Keratinocyte (primary cell): ENCODE results near the gene ULK2.
A peak's percentile ranks its signal among the peaks of the same experiment; 100 is the strongest.

Experiments used
- CTCF ChIP-seq, 3 experiments: IDR thresholded peaks in 1 of 3; conservative IDR thresholded peaks in 1 of 3; optimal IDR thresholded peaks in 1 of 3; 2 replicates in 2 of 3; 3 replicates in 1 of 3; pipeline versions ENCODE3 to v1.5.1; 2011; ENCODE audit warnings: low read length in 3 of 3, mild to moderate bottlenecking in 3 of 3, moderate library complexity in 2 of 3, control low read depth in 1 of 3, inconsistent platforms in 1 of 3; ENCODE audit not compliant: insufficient read depth in 2 of 3; ENCODE audit errors: extremely low read depth in 1 of 3
- EZH2 ChIP-seq: IDR thresholded peaks from one replicate; pipeline ENCODE4 v1.6.1; 2012; ENCODE audit warnings: inconsistent platforms, mild to moderate bottlenecking, low read length, moderate library complexity

GRCh38 chr17:19744922-19745757, 122.6 kb downstream of the ULK2 start:
- TF ChIP-seq CTCF (optimal IDR thresholded peaks at IDR 0.05 in 1 of 3, IDR thresholded peaks at IDR 0.05 in 1 of 3, conservative IDR thresholded peaks at IDR 0.05 in 1 of 3; ENCODE audit: extremely low read depth in 1 of 3, insufficient read depth in 2 of 3, low read length in 3 of 3) (peak; percentile 62 to 99 (median 87)), EZH2 (no peak)
